Keratinocyte (primary cell): ENCODE measurements around the gene BICRAL. TPM values are rescaled to one million over a fixed set of nuclear protein-coding genes. Genes with fewer than 3 reads are reported as not detected.

Experiments used
- DNase-seq: peaks from one replicate; pipeline ENCODE4 v3.0.0-alpha.2; 2011; ENCODE audit warnings: low read depth, missing footprints, low spot score
- FAIRE-seq: peaks from 2 replicates; lab custom pipeline; 2011; peaks lifted over from hg19 to GRCh38; lab: Jason Lieb, UNC
- H2AFZ ChIP-seq: 2 replicates; pipeline ENCODE4 v1.6.0; 2012; ENCODE audit warnings: low read length, control low read depth, inconsistent platforms; ENCODE audit not compliant: control insufficient read depth
- H3K27ac ChIP-seq: 2 replicates; pipeline ENCODE4 v1.5.1; 2011; ENCODE audit warnings: low read length; ENCODE audit not compliant: control insufficient read depth, insufficient read depth
- H3K27me3 ChIP-seq: 3 replicates; pipeline ENCODE4 v1.6.0; 2011; ENCODE audit warnings: low read length; ENCODE audit not compliant: control insufficient read depth, insufficient read depth; ENCODE audit errors: extremely low read depth
- H3K36me3 ChIP-seq, 2 experiments: 2 replicates in 1 of 2; 3 replicates in 1 of 2; pipeline ENCODE4 v1.5.1; 2011; ENCODE audit warnings: low read length in 2 of 2, mild to moderate bottlenecking in 1 of 2; ENCODE audit not compliant: control insufficient read depth in 2 of 2, insufficient read depth in 2 of 2; ENCODE audit errors: extremely low read depth in 1 of 2
- H3K4me1 ChIP-seq: 3 replicates; pipeline ENCODE4 v1.5.1; 2011; ENCODE audit warnings: low read length; ENCODE audit not compliant: control insufficient read depth, insufficient read depth; ENCODE audit errors: extremely low read depth
- H3K4me2 ChIP-seq: 3 replicates; pipeline ENCODE4 v1.6.0; 2011; ENCODE audit warnings: low read depth, low read length; ENCODE audit not compliant: control insufficient read depth, insufficient read depth; ENCODE audit errors: extremely low read depth
- H3K4me3 ChIP-seq, 3 experiments: fragments of 200-600 bp in 1 of 3; sonication (generic) in 1 of 3; 2 replicates in 2 of 3; 3 replicates in 1 of 3; pipeline ENCODE4 v1.5.1; 2011 to 2016; ENCODE audit warnings: low read length in 3 of 3, mild to moderate bottlenecking in 3 of 3, control low read depth in 2 of 3, inconsistent platforms in 1 of 3, low read depth in 1 of 3, mixed read lengths in 1 of 3, mixed run types in 1 of 3, moderate library complexity in 1 of 3; ENCODE audit not compliant: control insufficient read depth in 2 of 3, insufficient read depth in 2 of 3; ENCODE audit errors: extremely low read depth in 1 of 3
- H3K79me2 ChIP-seq: 2 replicates; pipeline ENCODE4 v1.6.0; 2012; ENCODE audit warnings: low read length; ENCODE audit not compliant: control insufficient read depth, insufficient read depth
- H3K9ac ChIP-seq: 3 replicates; pipeline ENCODE4 v1.6.0; 2011; ENCODE audit warnings: low read length; ENCODE audit not compliant: control insufficient read depth, insufficient read depth; ENCODE audit errors: extremely low read depth
- H3K9me1 ChIP-seq: 3 replicates; pipeline ENCODE4 v1.6.0; 2011; ENCODE audit warnings: low read length; ENCODE audit not compliant: control insufficient read depth, insufficient read depth; ENCODE audit errors: extremely low read depth
- H3K9me3 ChIP-seq: 2 replicates; pipeline ENCODE4 v1.5.1; 2012; ENCODE audit warnings: low read depth, low read length; ENCODE audit not compliant: control insufficient read depth
- H4K20me1 ChIP-seq: 3 replicates; pipeline ENCODE4 v1.6.0; 2011; ENCODE audit warnings: low read length; ENCODE audit not compliant: control insufficient read depth, insufficient read depth; ENCODE audit errors: extremely low read depth
- EZH2 ChIP-seq: IDR thresholded peaks from one replicate; pipeline ENCODE4 v1.6.1; 2012; ENCODE audit warnings: inconsistent platforms, mild to moderate bottlenecking, low read length, moderate library complexity
- dilution Hi-C: fragments of 300-500 bp; cut with MboI; formaldehyde crosslinking; loops from one replicate; pipeline ENCODE4 v1.7.0; 2020; ENCODE audit warnings: low sequenced_read_pairs; ENCODE audit not compliant: extremely low pct_ligation_motif_present
- polyA plus RNA-seq, 5 experiments: library from polyadenylated mRNA; depleted of rRNA in 3 of 5; stranded (reverse) in 3 of 5; stranded (forward) in 1 of 5; unstranded in 1 of 5; fragments of >200 nt; gene quantifications; 1 replicate in 1 of 5; 2 replicates in 3 of 5; 3 replicates in 1 of 5; pipeline versions ENCODE4 v1.2.1 to v1.2.3, GENCODE V29; 2011 to 2012; ENCODE audit warnings: missing spikeins in 2 of 5, low read depth in 1 of 5, low replicate concordance in 1 of 5
- TF ChIP-seq, protein P1 (sequence below), 3 experiments: IDR thresholded peaks in 1 of 3; conservative IDR thresholded peaks in 1 of 3; optimal IDR thresholded peaks in 1 of 3; 2 replicates in 2 of 3; 3 replicates in 1 of 3; pipeline versions ENCODE3 to v1.5.1; 2011; ENCODE audit warnings: low read length in 3 of 3, mild to moderate bottlenecking in 3 of 3, moderate library complexity in 2 of 3, control low read depth in 1 of 3, inconsistent platforms in 1 of 3; ENCODE audit not compliant: insufficient read depth in 2 of 3; ENCODE audit errors: extremely low read depth in 1 of 3

BICRAL gene
- polyA plus RNA-seq, 1 donor (not counting 4 experiments of a cell fraction or from before 2014, with no cell fraction given): 5.0 TPM

DNA sequence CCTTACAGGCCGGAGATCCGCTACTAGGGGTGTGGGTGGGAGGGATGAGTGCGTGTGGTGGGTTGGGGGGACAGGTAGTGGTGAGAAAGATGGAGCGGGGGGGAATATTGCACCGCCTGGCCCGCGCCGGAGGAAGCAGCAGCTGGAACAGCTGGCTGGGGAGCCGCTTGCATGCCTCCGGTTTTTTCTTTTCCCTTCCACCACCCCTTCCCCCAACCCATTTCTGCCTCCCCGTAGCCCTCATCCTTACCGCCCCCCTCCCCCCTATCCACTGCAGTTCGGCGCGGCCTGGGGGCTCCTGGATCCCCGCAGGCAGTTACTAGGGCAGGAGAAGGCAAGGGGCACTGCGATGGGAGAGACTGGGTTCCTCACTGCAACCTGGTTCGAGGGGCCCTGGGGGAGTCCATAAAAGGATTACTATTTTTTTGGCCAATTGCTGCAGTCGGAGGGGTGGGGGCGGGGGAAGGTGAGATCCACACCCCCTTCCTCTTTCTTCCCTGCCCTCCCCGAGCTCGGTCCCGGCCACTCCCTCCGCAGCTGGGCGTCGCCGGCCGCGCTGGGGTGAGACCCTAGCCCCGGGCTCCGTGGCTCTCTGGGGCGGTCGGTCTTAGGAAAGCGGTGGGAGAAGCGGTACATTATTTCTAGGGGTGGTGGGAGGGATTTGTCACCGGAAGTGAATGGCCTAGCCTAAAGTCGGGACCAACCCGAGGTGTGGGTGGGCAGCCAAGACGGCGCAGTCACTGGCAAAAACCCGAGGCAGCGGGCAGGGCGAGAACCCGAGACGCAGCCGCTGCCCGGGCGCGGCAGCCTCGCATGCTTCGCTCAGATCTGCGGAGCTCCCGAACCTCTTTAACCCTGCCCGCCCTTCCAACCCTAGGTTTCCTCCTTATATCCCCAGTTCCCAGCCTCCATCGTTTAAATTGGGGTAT is 35.1 kb upstream of the BICRAL start:
- dilution Hi-C loops: no loop called here
- no peaks in the 10 kb centered on the region for H4K20me1 ChIP-seq
- no peaks in the 10 kb centered on the region for H3K27me3 ChIP-seq
- H3K27ac ChIP-seq: peak overlapping the region; percentile 93
- H3K4me2 ChIP-seq: peak overlapping the region; percentile 87
- H3K9me1 ChIP-seq: no peaks in the 10 kb centered on the region
- DNase-seq (peak; percentile 65), FAIRE-seq (no peak)
- peaks cover 22% of the 10 kb centered on the region for H3K79me2 ChIP-seq
- TF ChIP-seq, protein P1, sequence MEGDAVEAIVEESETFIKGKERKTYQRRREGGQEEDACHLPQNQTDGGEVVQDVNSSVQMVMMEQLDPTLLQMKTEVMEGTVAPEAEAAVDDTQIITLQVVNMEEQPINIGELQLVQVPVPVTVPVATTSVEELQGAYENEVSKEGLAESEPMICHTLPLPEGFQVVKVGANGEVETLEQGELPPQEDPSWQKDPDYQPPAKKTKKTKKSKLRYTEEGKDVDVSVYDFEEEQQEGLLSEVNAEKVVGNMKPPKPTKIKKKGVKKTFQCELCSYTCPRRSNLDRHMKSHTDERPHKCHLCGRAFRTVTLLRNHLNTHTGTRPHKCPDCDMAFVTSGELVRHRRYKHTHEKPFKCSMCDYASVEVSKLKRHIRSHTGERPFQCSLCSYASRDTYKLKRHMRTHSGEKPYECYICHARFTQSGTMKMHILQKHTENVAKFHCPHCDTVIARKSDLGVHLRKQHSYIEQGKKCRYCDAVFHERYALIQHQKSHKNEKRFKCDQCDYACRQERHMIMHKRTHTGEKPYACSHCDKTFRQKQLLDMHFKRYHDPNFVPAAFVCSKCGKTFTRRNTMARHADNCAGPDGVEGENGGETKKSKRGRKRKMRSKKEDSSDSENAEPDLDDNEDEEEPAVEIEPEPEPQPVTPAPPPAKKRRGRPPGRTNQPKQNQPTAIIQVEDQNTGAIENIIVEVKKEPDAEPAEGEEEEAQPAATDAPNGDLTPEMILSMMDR (optimal IDR thresholded peaks at IDR 0.05 in 1 of 3, IDR thresholded peaks at IDR 0.05 in 1 of 3, conservative IDR thresholded peaks at IDR 0.05 in 1 of 3; ENCODE audit: extremely low read depth in 1 of 3, insufficient read depth in 2 of 3, low read length in 3 of 3): no peak
- TF ChIP-seq EZH2: no peak
- no peaks in the 10 kb centered on the region for H3K36me3 ChIP-seq
- H2AFZ ChIP-seq: peak overlapping the region; percentile 90
- H3K9me3 ChIP-seq: no peaks in the 10 kb centered on the region
- peaks cover 24% of the 10 kb centered on the region for H3K4me1 ChIP-seq
- H3K4me3 ChIP-seq: peak overlapping the region; percentile 78 to 88 (median 79)
- H3K9ac ChIP-seq: peak overlapping the region; percentile 83

- Histone ChIP-seq H3K4me2 (peak overlapping the region; percentile 38), H4K20me1 (no peaks in the 10 kb centered on the region), H3K79me2 (peaks cover 22% of the 10 kb centered on the region), H3K4me3 (no peak overlapping the region), H3K9ac (no peak overlapping the region), H2AFZ (no peak overlapping the region), H3K9me3 (no peaks in the 10 kb centered on the region), H3K9me1 (no peaks in the 10 kb centered on the region), H3K36me3 (no peaks in the 10 kb centered on the region), H3K27me3 (no peaks in the 10 kb centered on the region), H3K27ac (no peak overlapping the region), H3K4me1 (peaks cover 10% of the 10 kb centered on the region)
- TF ChIP-seq EZH2: no peak
- TF ChIP-seq, protein P1 (optimal IDR thresholded peaks at IDR 0.05 in 1 of 3, IDR thresholded peaks at IDR 0.05 in 1 of 3, conservative IDR thresholded peaks at IDR 0.05 in 1 of 3; ENCODE audit: extremely low read depth in 1 of 3, insufficient read depth in 2 of 3, low read length in 3 of 3): no peak
- FAIRE-seq: no peak
- no peak for DNase-seq
- dilution Hi-C loops: no loop called here
Measured at GRCh38 chr6:42748203-42748898, 33.5 kb upstream of the BICRAL start.
